ENCODE data around the gene RABEP2.
A peak's percentile ranks its signal among the peaks of the same experiment; 100 is the strongest.
"Not testable (repeated sequence)": the region's sequence is repeated elsewhere in the genome, so short reads cannot be mapped to it uniquely, and the experiment has no call there.

The RABEP2 gene

DNA sequence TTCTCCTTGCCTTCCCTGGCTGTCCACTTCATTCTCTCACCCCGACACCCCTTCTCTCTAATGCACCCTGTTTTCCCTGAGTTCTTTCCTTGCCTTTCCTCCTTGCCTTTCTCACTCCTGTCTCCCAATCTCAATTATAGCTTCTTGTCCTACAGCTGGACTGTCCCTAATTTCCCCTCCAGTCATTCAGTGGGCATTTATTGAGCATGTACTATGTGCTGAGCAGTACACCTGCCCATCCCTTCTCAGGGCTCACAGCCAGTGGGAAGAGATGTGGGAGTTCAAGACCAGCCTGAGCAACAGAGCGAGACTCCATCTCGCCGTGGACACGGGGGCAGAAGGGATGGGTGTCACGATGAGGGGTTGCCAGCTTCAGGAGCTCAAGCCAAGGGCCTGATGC is 41.0 kb downstream of the RABEP2 start:
- no peaks in the 10 kb centered on the region for H3K36me3 Mint-ChIP-seq
- H3K27me3 Mint-ChIP-seq: peaks cover 9 to 11% of the 10 kb centered on the region in 2 donors
- H3K4me3 Mint-ChIP-seq: no peak overlapping the region

DNA sequence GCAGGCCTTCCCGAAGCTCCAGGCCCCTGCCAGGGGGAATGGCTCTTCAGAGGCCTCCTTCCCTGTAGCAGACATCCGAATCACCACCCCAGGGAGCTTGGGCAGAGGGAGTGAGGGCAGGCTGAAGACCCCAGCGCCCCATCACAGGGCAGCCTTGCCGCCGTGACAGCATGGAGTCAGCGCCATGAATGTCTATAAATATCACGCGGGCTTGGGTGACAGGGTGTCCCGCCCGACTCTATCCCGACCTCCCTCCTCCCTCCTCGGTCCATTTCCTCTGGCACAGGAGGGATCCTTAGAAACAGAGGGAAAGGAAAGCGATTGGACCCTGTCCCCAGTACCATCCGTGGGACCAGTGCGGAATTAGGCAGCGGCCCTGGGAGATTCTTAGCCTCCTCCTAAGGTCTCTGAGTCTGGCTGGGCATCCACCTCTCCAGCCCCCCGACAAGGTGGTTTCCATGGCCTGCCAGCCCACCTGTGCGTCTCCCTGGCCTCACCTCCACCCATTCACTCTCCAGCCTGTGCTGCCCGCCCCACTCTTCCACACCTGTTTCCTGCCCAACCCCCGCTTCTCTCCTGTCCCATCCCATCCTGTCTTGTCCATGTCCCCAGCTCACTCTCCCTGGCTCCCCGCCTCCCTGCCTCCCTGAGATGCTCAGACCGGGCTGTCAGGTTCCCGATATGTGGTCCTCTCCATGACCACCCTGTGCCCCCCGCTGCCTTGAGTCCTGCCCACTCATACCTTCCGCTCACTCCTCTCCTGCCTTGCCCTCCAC is 41.6 kb downstream of the RABEP2 start:
- Mint-ChIP-seq H3K9me3 (no peaks in the 10 kb centered on the region), H3K4me1 (peaks cover 21 to 25% of the 10 kb centered on the region in 2 donors), H3K36me3 (no peaks in the 10 kb centered on the region), H3K27ac (no peak overlapping the region), H3K27me3 (peaks cover 9 to 11% of the 10 kb centered on the region in 2 donors), H3K4me3 (no peak overlapping the region)
- no peak for DNase-seq
- ATAC-seq (replicated peaks): no peak

More for the DNA sequence above, 41.0 kb downstream of the RABEP2 start:
- peaks cover 16 to 19% of the 10 kb centered on the region in 2 donors for H3K4me1 Mint-ChIP-seq
- DNase-seq (no peak), ATAC-seq (replicated peaks) (no peak)
- no peaks in the 10 kb centered on the region for H3K9me3 Mint-ChIP-seq
- no peak overlapping the region for H3K27ac Mint-ChIP-seq

DNA sequence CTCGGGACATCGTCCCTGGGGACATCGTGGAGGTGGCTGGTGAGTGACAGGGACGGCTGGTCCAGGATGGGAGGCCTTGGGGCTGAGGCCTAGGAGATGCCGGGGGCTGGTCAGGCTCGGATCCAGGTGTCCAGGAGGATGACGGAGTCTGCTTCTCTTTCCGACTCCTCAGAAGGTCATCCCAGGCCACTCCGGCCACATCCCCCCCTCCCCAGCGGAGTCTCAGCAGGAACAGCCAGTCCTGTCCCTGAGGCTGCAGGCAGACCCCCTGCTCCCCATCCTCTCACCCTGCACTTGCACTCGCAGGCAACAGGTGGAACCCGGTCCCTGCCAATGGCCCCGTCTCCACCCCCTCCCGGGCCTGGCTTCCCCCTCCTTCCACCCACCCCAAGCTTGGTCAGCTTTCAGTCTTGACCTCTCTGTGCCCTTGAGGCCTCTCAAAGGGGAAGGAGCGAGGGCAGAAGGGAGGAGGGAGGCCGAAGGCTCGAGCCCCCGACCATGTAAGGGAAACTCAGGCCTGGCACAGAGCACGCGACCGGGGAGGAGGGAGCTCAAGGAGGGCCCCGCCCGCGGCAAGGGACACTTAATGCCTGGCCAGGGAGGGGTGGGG is 42.4 kb downstream of the RABEP2 start:
- H3K4me3 Mint-ChIP-seq: no peak overlapping the region
- no peaks in the 10 kb centered on the region for H3K9me3 Mint-ChIP-seq
- peaks cover 9 to 11% of the 10 kb centered on the region in 2 donors for H3K27me3 Mint-ChIP-seq
- peaks cover 0 to 3% of the 10 kb centered on the region in 2 donors for H3K36me3 Mint-ChIP-seq
- H3K27ac Mint-ChIP-seq: no peak overlapping the region
- no peak for DNase-seq
- peaks cover 25 to 33% of the 10 kb centered on the region in 2 donors for H3K4me1 Mint-ChIP-seq
- ATAC-seq (replicated peaks): no peak

DNA sequence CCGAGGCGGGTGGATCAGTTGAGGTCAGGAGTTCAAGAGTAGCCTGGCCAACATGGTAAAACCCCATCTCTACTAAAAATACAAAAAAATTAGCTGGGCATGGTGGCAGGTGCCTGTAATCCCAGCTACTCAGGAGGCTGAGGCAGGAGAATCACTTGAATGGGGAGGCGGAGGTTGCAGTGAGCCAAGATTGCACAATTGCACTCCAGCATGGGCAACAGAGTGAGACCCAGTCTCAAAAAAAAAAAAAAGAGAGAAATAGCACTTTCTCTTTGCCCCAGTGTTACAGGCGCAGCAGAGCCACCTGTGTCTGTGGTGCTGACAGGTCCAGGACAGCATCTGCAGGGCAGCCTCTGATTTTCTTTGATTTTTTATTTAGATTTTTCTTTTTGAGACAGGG is 43.5 kb downstream of the RABEP2 start:
- ATAC-seq (replicated peaks): not testable (repeated sequence)

DNA sequence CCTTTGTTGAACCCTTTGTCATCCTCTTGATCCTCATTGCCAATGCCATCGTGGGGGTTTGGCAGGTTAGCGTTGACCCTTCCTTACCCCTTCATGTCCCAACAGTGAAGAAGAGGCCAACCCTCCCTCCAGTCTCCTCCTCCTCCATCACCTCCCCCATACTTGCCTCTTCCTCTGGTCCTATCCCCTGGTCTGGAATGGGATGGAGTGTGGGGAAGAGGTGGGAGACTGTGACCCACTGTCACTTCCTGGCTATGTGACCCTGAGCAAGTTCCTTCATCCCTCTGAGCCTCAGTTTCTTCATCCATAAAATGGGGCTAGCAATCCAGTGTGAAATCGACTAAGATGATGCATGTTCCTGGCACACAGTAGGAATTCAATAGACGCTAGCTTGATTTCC is 44.1 kb downstream of the RABEP2 start:
- no peak for DNase-seq
- H3K27me3 Mint-ChIP-seq: peaks cover 9 to 11% of the 10 kb centered on the region in 2 donors
- H3K36me3 Mint-ChIP-seq: peaks cover 2 to 3% of the 10 kb centered on the region in 2 donors
- no peak for ATAC-seq (replicated peaks)
- H3K4me3 Mint-ChIP-seq: peak overlapping the region; percentile 54 to 92
- peaks cover 23 to 40% of the 10 kb centered on the region in 2 donors for H3K4me1 Mint-ChIP-seq
- no peaks in the 10 kb centered on the region for H3K9me3 Mint-ChIP-seq
- H3K27ac Mint-ChIP-seq: peak overlapping the region; percentile 70

More for the DNA sequence above, 43.5 kb downstream of the RABEP2 start:
- DNase-seq, H3K9me3 Mint-ChIP-seq, H3K36me3 Mint-ChIP-seq, H3K4me3 Mint-ChIP-seq, H3K27ac Mint-ChIP-seq: not testable (repeated sequence)
- H3K4me1 Mint-ChIP-seq: peaks cover 23 to 40% of the 10 kb centered on the region in 2 donors
- H3K27me3 Mint-ChIP-seq: peaks cover 9 to 11% of the 10 kb centered on the region in 2 donors

DNA sequence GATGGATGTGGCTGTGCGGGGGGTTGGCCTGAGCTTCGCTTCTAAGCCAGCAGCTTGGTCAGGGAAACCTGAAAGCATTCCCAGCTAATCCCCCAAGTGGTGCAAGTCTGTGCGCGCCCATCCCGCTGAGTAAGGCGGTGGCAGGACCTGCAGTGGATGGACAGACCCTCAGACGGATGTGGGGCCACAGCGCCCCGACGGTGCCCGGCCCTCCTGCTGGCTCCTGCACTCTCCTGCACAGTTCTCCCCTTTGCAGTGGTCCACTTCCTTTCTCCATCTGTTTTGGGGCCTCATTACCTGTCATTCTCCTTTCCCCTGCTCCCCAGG is 44.5 kb downstream of the RABEP2 start:
- DNase-seq: no peak
- ATAC-seq (replicated peaks): no peak
- Mint-ChIP-seq H3K9me3 (no peaks in the 10 kb centered on the region), H3K27me3 (peaks cover 9 to 11% of the 10 kb centered on the region in 2 donors), H3K36me3 (peaks cover 2 to 3% of the 10 kb centered on the region in 2 donors), H3K4me1 (peaks cover 23 to 40% of the 10 kb centered on the region in 2 donors), H3K4me3 (peak overlapping the region; percentile 92 to 93), H3K27ac (no peak overlapping the region)

DNA sequence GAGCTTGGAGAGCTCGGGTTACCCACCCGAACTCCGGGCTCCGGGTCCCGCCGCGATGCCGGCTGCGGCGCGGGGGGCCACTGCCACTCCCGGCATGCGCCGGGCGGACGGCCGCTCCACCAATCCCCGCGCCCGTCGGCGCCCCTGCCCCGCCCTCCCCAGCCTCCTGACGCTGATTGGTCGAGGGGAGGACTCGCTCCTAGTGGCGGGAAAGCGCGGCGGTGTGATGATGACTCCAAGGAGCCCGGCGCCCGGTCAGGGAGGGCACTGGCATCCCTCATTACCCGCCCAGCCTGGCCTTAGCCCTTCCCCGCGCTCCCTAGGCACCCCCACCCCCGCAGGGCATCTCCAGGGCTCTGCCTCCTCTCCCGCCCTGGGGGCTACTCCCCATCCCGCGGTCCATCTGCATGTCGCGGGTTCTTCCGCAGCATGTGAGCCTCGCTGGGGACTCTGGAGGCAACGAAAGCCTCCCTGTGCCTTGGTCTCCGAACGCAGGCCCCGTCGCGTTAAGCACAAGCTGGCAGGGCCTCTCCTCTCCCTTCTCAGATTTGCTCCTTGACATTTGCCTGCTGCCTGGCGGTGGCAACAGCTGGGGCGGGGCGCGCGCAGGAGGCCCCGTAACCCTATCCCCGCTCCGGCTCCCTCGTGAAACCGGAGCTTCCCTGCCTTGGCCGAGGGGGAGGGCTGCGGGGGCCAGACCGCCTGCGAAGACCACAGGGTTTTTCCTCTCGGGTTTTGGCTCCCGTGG is 45.0 kb downstream of the RABEP2 start:
- Mint-ChIP-seq H3K4me3 (peak overlapping the region; percentile 92 to 93), H3K27me3 (peaks cover 9 to 11% of the 10 kb centered on the region in 2 donors), H3K27ac (peak overlapping the region; percentile 93), H3K9me3 (no peaks in the 10 kb centered on the region), H3K36me3 (peaks cover 6 to 9% of the 10 kb centered on the region in 2 donors), H3K4me1 (peaks cover 27 to 40% of the 10 kb centered on the region in 2 donors)
- ATAC-seq (replicated peaks) (peak; percentile 95 to 96), DNase-seq (peak; percentile 79)

DNA sequence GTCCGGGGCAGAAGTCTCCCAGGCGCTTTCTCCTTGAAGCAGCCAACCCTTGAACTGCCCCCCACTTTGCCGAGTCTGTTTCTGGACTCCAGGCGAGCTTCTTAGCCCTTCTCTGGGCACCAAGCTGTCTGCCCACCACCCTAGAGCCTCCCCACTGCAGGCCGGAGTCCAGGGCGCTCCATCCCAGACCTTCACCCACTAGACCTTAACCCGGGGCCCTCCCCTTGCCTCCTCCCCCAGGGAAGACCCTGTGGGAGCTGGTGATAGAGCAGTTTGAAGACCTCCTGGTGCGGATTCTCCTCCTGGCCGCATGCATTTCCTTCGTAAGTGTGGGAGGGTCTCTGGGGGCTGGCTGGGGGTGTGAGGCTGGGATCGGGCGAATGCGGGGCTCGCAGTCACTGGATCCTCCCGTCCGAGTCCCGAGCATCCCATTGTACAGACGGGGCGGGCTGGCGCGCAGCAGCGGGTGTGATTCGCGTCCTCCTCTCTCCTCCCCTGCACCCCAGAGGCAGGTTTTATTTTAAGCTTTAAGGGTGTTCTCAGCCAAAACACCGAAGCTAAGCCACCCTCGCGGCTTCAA is 45.7 kb downstream of the RABEP2 start:
- Mint-ChIP-seq H3K27ac (peak overlapping the region; percentile 93), H3K27me3 (peaks cover 9 to 11% of the 10 kb centered on the region in 2 donors), H3K36me3 (peaks cover 6 to 11% of the 10 kb centered on the region in 2 donors), H3K9me3 (no peaks in the 10 kb centered on the region), H3K4me3 (peak overlapping the region; percentile 92 to 93), H3K4me1 (peaks cover 28 to 41% of the 10 kb centered on the region in 2 donors)
- ATAC-seq (replicated peaks) (peak; percentile 54 to 55), DNase-seq (no peak)

DNA sequence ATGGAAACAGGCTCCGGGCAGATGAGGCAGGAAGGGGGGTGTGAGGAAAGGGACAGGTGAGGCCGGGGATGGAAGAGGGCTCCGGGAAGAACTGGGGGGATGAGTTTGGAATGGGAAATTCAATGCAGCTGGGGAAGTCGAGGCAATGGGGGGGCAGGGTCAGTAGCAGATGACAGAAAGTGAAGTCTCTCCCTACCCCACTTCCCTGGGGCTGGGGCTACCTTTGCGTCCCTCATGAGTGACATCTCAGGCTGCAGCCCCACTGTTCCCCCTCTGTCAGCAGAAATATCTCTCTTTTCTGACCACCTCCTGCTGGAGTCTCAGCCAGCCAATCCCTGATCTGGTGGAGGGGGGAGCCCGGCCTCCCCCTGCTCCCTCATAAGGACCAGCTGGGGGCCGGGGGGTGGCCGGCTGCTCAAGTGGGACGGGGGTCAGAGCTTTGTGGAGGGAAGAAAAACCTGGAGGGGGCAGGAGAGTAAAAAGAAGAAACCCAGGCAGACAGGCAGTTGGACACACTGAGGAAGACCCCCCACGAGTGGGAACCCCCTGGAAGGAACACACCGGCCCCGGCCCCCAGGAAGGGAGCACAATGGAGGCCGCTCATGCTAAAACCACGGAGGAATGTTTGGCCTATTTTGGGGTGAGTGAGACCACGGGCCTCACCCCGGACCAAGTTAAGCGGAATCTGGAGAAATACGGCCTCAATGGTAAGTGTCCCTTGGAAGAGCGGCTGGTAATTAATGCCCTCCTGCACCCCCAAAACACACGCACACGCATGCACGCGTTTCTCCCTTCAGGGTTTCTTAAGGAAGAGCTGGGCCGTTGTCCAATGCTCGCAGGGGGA is 46.7 kb downstream of the RABEP2 start, which contains the start of gene ATP2A1:
ATP2A1 (plus strand) TSS at position 406 of the 844 bp plus-strand sequence; CDS start at position 590, 184 bp downstream.
- peaks cover 30 to 51% of the 10 kb centered on the region in 2 donors for H3K4me1 Mint-ChIP-seq
- H3K36me3 Mint-ChIP-seq: peaks cover 16 to 21% of the 10 kb centered on the region in 2 donors
- H3K9me3 Mint-ChIP-seq: no peaks in the 10 kb centered on the region
- peak within 1 kb of the TSS; percentile 93 for H3K27ac Mint-ChIP-seq
- ATAC-seq (replicated peaks): no peak
- H3K27me3 Mint-ChIP-seq: peaks cover 9 to 11% of the 10 kb centered on the region in 2 donors
- H3K4me3 Mint-ChIP-seq: peak within 1 kb of the TSS; percentile 92 to 93
- DNase-seq: no peak

DNA sequence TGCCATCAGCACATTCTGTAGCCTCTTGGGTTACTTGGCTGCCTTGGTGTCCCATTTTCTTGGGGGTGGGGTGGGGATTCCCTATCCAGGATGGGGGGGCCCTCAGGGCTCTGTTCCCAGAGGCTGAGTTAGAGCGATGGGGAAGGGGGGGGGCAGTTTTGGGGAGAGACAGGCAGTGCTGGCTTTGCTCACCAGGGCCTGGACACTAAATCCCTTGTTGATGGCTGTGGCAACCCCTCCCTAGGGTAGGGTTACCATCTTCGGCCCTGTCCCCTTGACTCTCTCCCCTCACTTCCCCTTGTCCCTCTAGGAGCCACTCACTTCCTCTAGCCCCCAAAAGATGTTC is 47.4 kb downstream of the RABEP2 start:
- peaks cover 30 to 58% of the 10 kb centered on the region in 2 donors for H3K4me1 Mint-ChIP-seq
- peaks cover 22 to 28% of the 10 kb centered on the region in 2 donors for H3K36me3 Mint-ChIP-seq
- ATAC-seq (replicated peaks) (no peak), DNase-seq (no peak)
- H3K27ac Mint-ChIP-seq: peak overlapping the region; percentile 75
- H3K4me3 Mint-ChIP-seq: peak overlapping the region in 1 of 2 donors; percentile 39
- peaks cover 9 to 11% of the 10 kb centered on the region in 2 donors for H3K27me3 Mint-ChIP-seq
- H3K9me3 Mint-ChIP-seq: no peaks in the 10 kb centered on the region

DNA sequence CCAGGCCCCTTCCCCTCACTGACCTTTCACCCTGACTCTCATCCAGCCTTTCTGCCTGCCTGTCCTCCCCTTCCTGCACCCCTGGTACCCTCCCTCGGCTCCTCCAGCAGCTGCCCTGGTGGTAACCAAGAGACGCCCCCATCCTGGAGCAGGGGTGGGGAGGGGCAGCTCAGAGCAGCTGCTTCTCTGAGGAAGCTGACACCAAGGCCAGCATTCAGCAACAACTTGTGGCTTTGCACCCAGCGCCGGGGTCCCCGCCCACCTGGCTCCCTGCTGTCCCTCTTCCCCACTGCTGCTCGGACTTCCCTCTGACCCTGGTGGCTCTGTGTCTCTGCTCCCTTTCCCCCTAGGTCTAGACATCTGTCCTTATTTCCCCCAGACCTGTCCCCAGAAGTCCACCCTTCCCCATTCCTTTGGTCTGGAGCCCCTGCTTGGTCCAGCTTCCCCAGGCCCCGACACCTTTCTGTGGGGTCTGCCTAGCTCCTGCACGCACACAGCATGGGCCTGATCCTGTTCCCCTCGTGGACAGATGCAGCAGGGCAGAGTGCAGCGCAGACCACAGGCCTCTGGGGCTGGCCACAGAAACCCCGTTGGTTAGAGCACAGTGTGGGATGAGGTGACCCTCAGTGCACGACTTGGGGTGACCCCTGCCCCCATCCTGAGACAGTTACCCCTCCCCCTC is 47.9 kb downstream of the RABEP2 start:
- no peak for DNase-seq
- no peak for ATAC-seq (replicated peaks)
- Mint-ChIP-seq H3K9me3 (no peaks in the 10 kb centered on the region), H3K4me1 (peaks cover 30 to 59% of the 10 kb centered on the region in 2 donors), H3K27me3 (peaks cover 9 to 11% of the 10 kb centered on the region in 2 donors), H3K4me3 (no peak overlapping the region), H3K36me3 (peaks cover 24 to 33% of the 10 kb centered on the region in 2 donors), H3K27ac (peak overlapping the region; percentile 62)

DNA sequence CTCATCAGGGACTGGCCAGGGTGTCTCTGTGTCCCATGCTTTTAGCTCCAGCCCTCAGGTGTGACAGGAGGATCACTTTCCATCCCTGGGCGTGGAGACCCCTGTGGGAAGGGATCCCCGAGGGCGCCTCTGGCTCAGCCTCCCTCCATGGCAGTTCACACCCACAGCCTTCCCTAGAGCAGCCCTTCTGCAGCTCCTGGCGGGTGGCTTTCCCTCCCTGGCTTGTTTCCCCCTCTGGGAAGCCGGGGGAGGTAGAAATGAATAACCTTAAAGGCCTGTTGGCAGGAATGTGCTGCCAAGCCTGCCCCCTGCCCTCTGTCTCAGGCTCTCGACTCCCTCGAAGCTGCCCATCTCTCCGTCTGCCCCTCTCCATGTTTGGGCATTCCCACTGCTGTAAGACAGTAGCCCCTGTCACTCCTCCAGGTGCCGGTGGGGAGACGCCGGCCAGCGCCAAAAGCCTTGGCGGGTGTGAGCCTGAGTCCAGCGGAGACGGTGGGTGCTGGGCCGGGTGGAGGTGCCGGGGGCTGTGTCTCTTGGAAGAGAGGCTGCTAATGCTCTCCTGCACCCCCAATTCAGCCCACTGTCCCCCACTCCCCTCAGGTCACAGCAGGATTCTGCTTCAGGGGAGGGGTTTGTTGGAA is 48.9 kb downstream of the RABEP2 start:
- no peak for DNase-seq
- Mint-ChIP-seq H3K9me3 (no peaks in the 10 kb centered on the region), H3K27ac (no peak overlapping the region)

More for the DNA sequence above, 48.9 kb downstream of the RABEP2 start:
- no peak for ATAC-seq (replicated peaks)
- Mint-ChIP-seq H3K27me3 (peaks cover 6 to 7% of the 10 kb centered on the region in 2 donors), H3K4me1 (peaks cover 29 to 56% of the 10 kb centered on the region in 2 donors), H3K36me3 (peaks cover 24 to 34% of the 10 kb centered on the region in 2 donors), H3K4me3 (no peak overlapping the region)
